ENCODE results near the gene SH2D6.

SH2D6 gene

GRCh38 chr2:85446296-85447221, 28.0 kb downstream of the SH2D6 start:
- no peaks in the 10 kb centered on the region for H3K4me1 Mint-ChIP-seq (ENCODE audit: low read depth)

GRCh38 chr2:85447222-85447585, 28.7 kb downstream of the SH2D6 start:
- no peaks in the 10 kb centered on the region for H3K27me3 Mint-ChIP-seq (ENCODE audit: low read depth)
- no peaks in the 10 kb centered on the region for H3K4me1 Mint-ChIP-seq (ENCODE audit: low read depth)
- H3K27ac Mint-ChIP-seq: no peak overlapping the region

More at GRCh38 chr2:85446296-85447221, 28.0 kb downstream of the SH2D6 start:
- Mint-ChIP-seq H3K27me3 (ENCODE audit: low read depth) (no peaks in the 10 kb centered on the region), H3K27ac (no peak overlapping the region), H3K9me3 (no peaks in the 10 kb centered on the region), H3K4me3 (no peak overlapping the region), H3K36me3 (ENCODE audit: low read depth) (no peaks in the 10 kb centered on the region)
- no peak for DNase-seq (ENCODE audit: low spot score)

GRCh38 chr2:85448461-85449213, 30.1 kb downstream of the SH2D6 start:
- H3K36me3 Mint-ChIP-seq (ENCODE audit: low read depth): no peaks in the 10 kb centered on the region
- H3K9me3 Mint-ChIP-seq: no peaks in the 10 kb centered on the region
- DNase-seq (ENCODE audit: low spot score): no peak
- H3K27ac Mint-ChIP-seq: no peak overlapping the region
- no peak overlapping the region for H3K4me3 Mint-ChIP-seq
- no peaks in the 10 kb centered on the region for H3K27me3 Mint-ChIP-seq (ENCODE audit: low read depth)
- H3K4me1 Mint-ChIP-seq (ENCODE audit: low read depth): no peaks in the 10 kb centered on the region

More at GRCh38 chr2:85447222-85447585, 28.7 kb downstream of the SH2D6 start:
- Mint-ChIP-seq H3K36me3 (ENCODE audit: low read depth) (no peaks in the 10 kb centered on the region), H3K4me3 (no peak overlapping the region), H3K9me3 (no peaks in the 10 kb centered on the region)
- DNase-seq (ENCODE audit: low spot score): no peak

GRCh38 chr2:85449214-85449588, 30.7 kb downstream of the SH2D6 start:
- Mint-ChIP-seq H3K4me3 (no peak overlapping the region), H3K36me3 (ENCODE audit: low read depth) (no peaks in the 10 kb centered on the region), H3K27ac (no peak overlapping the region), H3K27me3 (ENCODE audit: low read depth) (no peaks in the 10 kb centered on the region), H3K9me3 (no peaks in the 10 kb centered on the region), H3K4me1 (ENCODE audit: low read depth) (no peaks in the 10 kb centered on the region)
- no peak for DNase-seq (ENCODE audit: low spot score)

- H3K9me3 Mint-ChIP-seq: no peaks in the 10 kb centered on the region
- H3K27me3 Mint-ChIP-seq (ENCODE audit: low read depth): peaks cover 4% of the 10 kb centered on the region
- no peak overlapping the region for H3K4me3 Mint-ChIP-seq
- H3K27ac Mint-ChIP-seq: no peak overlapping the region
- H3K36me3 Mint-ChIP-seq (ENCODE audit: low read depth): no peaks in the 10 kb centered on the region
- no peak for DNase-seq (ENCODE audit: low spot score)
- H3K4me1 Mint-ChIP-seq (ENCODE audit: low read depth): no peaks in the 10 kb centered on the region
Observed at GRCh38 chr2:85452237-85452636, 33.7 kb downstream of the SH2D6 start.

GRCh38 chr2:85453571-85453970, 35.1 kb downstream of the SH2D6 start:
- Mint-ChIP-seq H3K9me3 (no peaks in the 10 kb centered on the region), H3K4me1 (ENCODE audit: low read depth) (no peaks in the 10 kb centered on the region), H3K27me3 (ENCODE audit: low read depth) (peaks cover 7% of the 10 kb centered on the region), H3K27ac (no peak overlapping the region), H3K4me3 (no peak overlapping the region), H3K36me3 (ENCODE audit: low read depth) (no peaks in the 10 kb centered on the region)
- DNase-seq (ENCODE audit: low spot score): no peak

GRCh38 chr2:85455552-85456090, 37.1 kb downstream of the SH2D6 start:
- H3K27ac Mint-ChIP-seq: no peak overlapping the region

GRCh38 chr2:85457043-85457442, 38.5 kb downstream of the SH2D6 start:
- Mint-ChIP-seq H3K4me3 (no peak overlapping the region), H3K9me3 (no peaks in the 10 kb centered on the region), H3K4me1 (ENCODE audit: low read depth) (no peaks in the 10 kb centered on the region), H3K27ac (no peak overlapping the region), H3K27me3 (ENCODE audit: low read depth) (peaks cover 7% of the 10 kb centered on the region), H3K36me3 (ENCODE audit: low read depth) (no peaks in the 10 kb centered on the region)
- DNase-seq (ENCODE audit: low spot score): no peak

More at GRCh38 chr2:85455552-85456090, 37.1 kb downstream of the SH2D6 start:
- H3K9me3 Mint-ChIP-seq: no peaks in the 10 kb centered on the region
- H3K4me3 Mint-ChIP-seq: no peak overlapping the region
- H3K4me1 Mint-ChIP-seq (ENCODE audit: low read depth): no peaks in the 10 kb centered on the region
- peaks cover 7% of the 10 kb centered on the region for H3K27me3 Mint-ChIP-seq (ENCODE audit: low read depth)
- DNase-seq (ENCODE audit: low spot score): no peak
- no peaks in the 10 kb centered on the region for H3K36me3 Mint-ChIP-seq (ENCODE audit: low read depth)

GRCh38 chr2:85457877-85458316, 39.4 kb downstream of the SH2D6 start:
- Mint-ChIP-seq H3K4me3 (no peak overlapping the region), H3K36me3 (ENCODE audit: low read depth) (no peaks in the 10 kb centered on the region), H3K27me3 (ENCODE audit: low read depth) (peaks cover 7% of the 10 kb centered on the region), H3K9me3 (no peaks in the 10 kb centered on the region), H3K27ac (no peak overlapping the region), H3K4me1 (ENCODE audit: low read depth) (no peaks in the 10 kb centered on the region)
- no peak for DNase-seq (ENCODE audit: low spot score)

GRCh38 chr2:85458601-85459563, 40.4 kb downstream of the SH2D6 start:
- Mint-ChIP-seq H3K4me3 (no peak overlapping the region), H3K36me3 (ENCODE audit: low read depth) (no peaks in the 10 kb centered on the region), H3K27ac (no peak overlapping the region), H3K27me3 (ENCODE audit: low read depth) (peaks cover 7% of the 10 kb centered on the region), H3K9me3 (no peaks in the 10 kb centered on the region), H3K4me1 (ENCODE audit: low read depth) (no peaks in the 10 kb centered on the region)
- DNase-seq (ENCODE audit: low spot score): no peak

GRCh38 chr2:85459771-85460170, 41.3 kb downstream of the SH2D6 start:
- H3K4me1 Mint-ChIP-seq (ENCODE audit: low read depth): no peaks in the 10 kb centered on the region

GRCh38 chr2:85462322-85462721, 43.8 kb downstream of the SH2D6 start:
- no peak for DNase-seq (ENCODE audit: low spot score)
- Mint-ChIP-seq H3K9me3 (no peaks in the 10 kb centered on the region), H3K4me1 (ENCODE audit: low read depth) (no peaks in the 10 kb centered on the region), H3K4me3 (no peak overlapping the region), H3K27ac (no peak overlapping the region), H3K27me3 (ENCODE audit: low read depth) (peaks cover 3% of the 10 kb centered on the region), H3K36me3 (ENCODE audit: low read depth) (no peaks in the 10 kb centered on the region)

More at GRCh38 chr2:85459771-85460170, 41.3 kb downstream of the SH2D6 start:
- H3K27me3 Mint-ChIP-seq (ENCODE audit: low read depth): peaks cover 7% of the 10 kb centered on the region
- H3K36me3 Mint-ChIP-seq (ENCODE audit: low read depth): no peaks in the 10 kb centered on the region
- DNase-seq (ENCODE audit: low spot score): no peak
- H3K4me3 Mint-ChIP-seq: no peak overlapping the region
- H3K9me3 Mint-ChIP-seq: no peaks in the 10 kb centered on the region
- H3K27ac Mint-ChIP-seq: no peak overlapping the region

GRCh38 chr2:85468096-85468703, 49.7 kb downstream of the SH2D6 start:
- Mint-ChIP-seq H3K27me3 (ENCODE audit: low read depth) (no peaks in the 10 kb centered on the region), H3K36me3 (ENCODE audit: low read depth) (no peaks in the 10 kb centered on the region), H3K27ac (no peak overlapping the region), H3K9me3 (no peaks in the 10 kb centered on the region), H3K4me1 (ENCODE audit: low read depth) (no peaks in the 10 kb centered on the region), H3K4me3 (no peak overlapping the region)
- DNase-seq (ENCODE audit: low spot score): no peak

Data from T-helper 2 cell treated with Interferon-gamma antibody and Interleukin-4, amounts not matched to agents 5 μg/mL and 100 μg/mL, for 36 hours (primary cell).